ENCODE results near the gene EGLN3.
A peak's percentile ranks its signal among the peaks of the same experiment; 100 is the strongest.

EGLN3 gene

GRCh38 chr14:33950320-33951182 lies at the start of gene EGLN3:
TSS of gene EGLN3 (minus strand) at chr14:33951074. CDS start at chr14:33950752, 322 bp downstream.
- no peaks in the 10 kb centered on the region for H3K27me3 ChIP-seq (ENCODE audit: insufficient read depth, poor library complexity, severe bottlenecking)
- no peak for TF ChIP-seq CTCF (IDR thresholded peaks at IDR 0.05; ENCODE audit: poor library complexity, severe bottlenecking)
- peak; percentile 95 for ATAC-seq (ENCODE audit: low read depth)
- peak; percentile 91 for DNase-seq (ENCODE audit: low spot score)
- peak within 1 kb of the TSS; percentile 48 for H3K4me3 ChIP-seq (ENCODE audit: severe bottlenecking)
- H3K4me1 ChIP-seq (ENCODE audit: insufficient read depth, poor library complexity, severe bottlenecking): peaks cover 12% of the 10 kb centered on the region
- H3K9me3 ChIP-seq (ENCODE audit: severe bottlenecking): no peaks in the 10 kb centered on the region
- H3K27ac ChIP-seq (ENCODE audit: poor library complexity, severe bottlenecking): no peak within 1 kb of the TSS
- peaks cover 19% of the 10 kb centered on the region for H3K36me3 ChIP-seq (ENCODE audit: low read depth)

- H3K9me3 ChIP-seq (ENCODE audit: severe bottlenecking): no peaks in the 10 kb centered on the region
- ATAC-seq (ENCODE audit: low read depth) (no peak), DNase-seq (ENCODE audit: low spot score) (no peak)
- no peaks in the 10 kb centered on the region for H3K27me3 ChIP-seq (ENCODE audit: insufficient read depth, poor library complexity, severe bottlenecking)
- H3K36me3 ChIP-seq (ENCODE audit: low read depth): no peaks in the 10 kb centered on the region
- no peak for TF ChIP-seq CTCF (IDR thresholded peaks at IDR 0.05; ENCODE audit: poor library complexity, severe bottlenecking)
- H3K27ac ChIP-seq (ENCODE audit: poor library complexity, severe bottlenecking): no peak overlapping the region
- H3K4me3 ChIP-seq (ENCODE audit: severe bottlenecking): no peak overlapping the region
- H3K4me1 ChIP-seq (ENCODE audit: insufficient read depth, poor library complexity, severe bottlenecking): no peaks in the 10 kb centered on the region
Observed at GRCh38 chr14:34000396-34000795, 49.5 kb upstream of the EGLN3 start.

- TF ChIP-seq CTCF (IDR thresholded peaks at IDR 0.05; ENCODE audit: poor library complexity, severe bottlenecking): no peak
- Histone ChIP-seq H3K4me1 (ENCODE audit: insufficient read depth, poor library complexity, severe bottlenecking) (no peaks in the 10 kb centered on the region), H3K36me3 (ENCODE audit: low read depth) (no peaks in the 10 kb centered on the region), H3K9me3 (ENCODE audit: severe bottlenecking) (no peaks in the 10 kb centered on the region), H3K27ac (ENCODE audit: poor library complexity, severe bottlenecking) (no peak overlapping the region), H3K27me3 (ENCODE audit: insufficient read depth, poor library complexity, severe bottlenecking) (no peaks in the 10 kb centered on the region), H3K4me3 (ENCODE audit: severe bottlenecking) (no peak overlapping the region)
- ATAC-seq (ENCODE audit: low read depth): no peak
- DNase-seq (ENCODE audit: low spot score): no peak
Observed at GRCh38 chr14:33999771-34000291, 49.0 kb upstream of the EGLN3 start.

- DNase-seq (ENCODE audit: low spot score) (no peak), ATAC-seq (ENCODE audit: low read depth) (no peak)
- Histone ChIP-seq H3K4me3 (ENCODE audit: severe bottlenecking) (no peak overlapping the region), H3K27ac (ENCODE audit: poor library complexity, severe bottlenecking) (no peak overlapping the region), H3K36me3 (ENCODE audit: low read depth) (no peaks in the 10 kb centered on the region), H3K4me1 (ENCODE audit: insufficient read depth, poor library complexity, severe bottlenecking) (no peaks in the 10 kb centered on the region), H3K9me3 (ENCODE audit: severe bottlenecking) (no peaks in the 10 kb centered on the region), H3K27me3 (ENCODE audit: insufficient read depth, poor library complexity, severe bottlenecking) (no peaks in the 10 kb centered on the region)
- no peak for TF ChIP-seq CTCF (IDR thresholded peaks at IDR 0.05; ENCODE audit: poor library complexity, severe bottlenecking)
Observed at GRCh38 chr14:33997611-33998010, 46.7 kb upstream of the EGLN3 start.

GRCh38 chr14:33996462-33996861 lies 45.6 kb upstream of the EGLN3 start:
- Histone ChIP-seq H3K27ac (ENCODE audit: poor library complexity, severe bottlenecking) (no peak overlapping the region), H3K4me3 (ENCODE audit: severe bottlenecking) (no peak overlapping the region), H3K27me3 (ENCODE audit: insufficient read depth, poor library complexity, severe bottlenecking) (no peaks in the 10 kb centered on the region), H3K4me1 (ENCODE audit: insufficient read depth, poor library complexity, severe bottlenecking) (no peaks in the 10 kb centered on the region), H3K9me3 (ENCODE audit: severe bottlenecking) (no peaks in the 10 kb centered on the region), H3K36me3 (ENCODE audit: low read depth) (no peaks in the 10 kb centered on the region)
- no peak for TF ChIP-seq CTCF (IDR thresholded peaks at IDR 0.05; ENCODE audit: poor library complexity, severe bottlenecking)
- no peak for DNase-seq (ENCODE audit: low spot score)
- ATAC-seq (ENCODE audit: low read depth): no peak

All from RWPE2 (cell line).